Parathyroid adenoma (tissue), 2 donors: ENCODE data around the gene ST6GALNAC4.

Experiments
- H2AFZ ChIP-seq: fragments of 300-600 bp; sonication (generic); one replicate; pipeline ENCODE4 v1.7.0; 2017; ENCODE audit warnings: antibody characterized with exemption, mild to moderate bottlenecking
- H3K27ac ChIP-seq: fragments of 300-600 bp; sonication (generic); one replicate; pipeline ENCODE4 v1.7.0; 2017
- H3K27me3 ChIP-seq: fragments of 300-600 bp; sonication (generic); one replicate; pipeline ENCODE4 v1.7.0; 2017; ENCODE audit warnings: low read length; ENCODE audit not compliant: control insufficient read depth, insufficient read depth
- H3K36me3 ChIP-seq: fragments of 300-600 bp; sonication (generic); one replicate; pipeline ENCODE4 v1.7.0; 2017; ENCODE audit warnings: low read length; ENCODE audit not compliant: control insufficient read depth, insufficient read depth
- H3K4me1 ChIP-seq: fragments of 300-600 bp; sonication (generic); one replicate; pipeline ENCODE4 v1.7.0; 2017; ENCODE audit warnings: control low read depth
- H3K4me2 ChIP-seq: fragments of 300-600 bp; sonication (generic); one replicate; pipeline ENCODE4 v1.7.0; 2017; ENCODE audit warnings: low read length
- H3K4me3 ChIP-seq: fragments of 300-600 bp; sonication (generic); one replicate; pipeline ENCODE4 v1.7.0; 2017; ENCODE audit warnings: low read depth, low read length
- H3K79me2 ChIP-seq: fragments of 300-600 bp; sonication (generic); one replicate; pipeline ENCODE4 v1.7.0; 2017; ENCODE audit warnings: control low read depth
- H3K9ac ChIP-seq: fragments of 300-600 bp; sonication (generic); one replicate; pipeline ENCODE4 v1.7.0; 2017; ENCODE audit warnings: mild to moderate bottlenecking
- H3K9me3 ChIP-seq: fragments of 300-600 bp; sonication (generic); one replicate; pipeline ENCODE4 v1.7.0; 2017; ENCODE audit warnings: low read length; ENCODE audit not compliant: control insufficient read depth
- TF ChIP-seq, protein P1 (sequence below): fragments of 300-600 bp; sonication (generic); IDR thresholded peaks from one replicate; pipeline ENCODE4 v1.7.0; 2017; ENCODE audit warnings: antibody characterized with exemption, mild to moderate bottlenecking
- donor health status: primary hyperparathyroidism.

The ST6GALNAC4 gene

DNA sequence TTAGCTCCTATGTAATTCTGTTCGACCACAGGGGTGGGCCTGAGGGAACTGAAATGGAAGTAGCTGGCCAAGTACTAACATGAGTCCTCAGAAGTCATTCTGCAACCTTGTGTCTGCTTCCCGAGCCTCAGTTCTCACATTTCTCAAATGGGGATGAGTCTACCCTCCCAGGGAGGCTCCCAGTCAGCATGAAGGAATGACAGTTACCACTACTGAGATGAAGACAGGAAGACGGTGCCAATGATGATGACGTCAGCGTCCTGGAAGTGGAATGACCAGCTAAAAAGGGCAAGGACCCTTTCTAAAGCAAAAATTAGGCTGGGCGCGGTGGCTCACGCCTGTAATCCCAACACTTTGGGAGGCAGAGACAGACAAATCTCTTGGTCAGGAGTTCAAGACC, 6.9 kb upstream of the ST6GALNAC4 start:
- Histone ChIP-seq H3K4me3 (no peak overlapping the region), H3K27me3 (no peaks in the 10 kb centered on the region), H2AFZ (no peak overlapping the region), H3K9ac (no peak overlapping the region), H3K4me1 (peaks cover 8% of the 10 kb centered on the region), H3K4me2 (no peak overlapping the region), H3K9me3 (no peaks in the 10 kb centered on the region), H3K27ac (no peak overlapping the region), H3K36me3 (no peaks in the 10 kb centered on the region), H3K79me2 (no peaks in the 10 kb centered on the region)
- TF ChIP-seq, protein P1, sequence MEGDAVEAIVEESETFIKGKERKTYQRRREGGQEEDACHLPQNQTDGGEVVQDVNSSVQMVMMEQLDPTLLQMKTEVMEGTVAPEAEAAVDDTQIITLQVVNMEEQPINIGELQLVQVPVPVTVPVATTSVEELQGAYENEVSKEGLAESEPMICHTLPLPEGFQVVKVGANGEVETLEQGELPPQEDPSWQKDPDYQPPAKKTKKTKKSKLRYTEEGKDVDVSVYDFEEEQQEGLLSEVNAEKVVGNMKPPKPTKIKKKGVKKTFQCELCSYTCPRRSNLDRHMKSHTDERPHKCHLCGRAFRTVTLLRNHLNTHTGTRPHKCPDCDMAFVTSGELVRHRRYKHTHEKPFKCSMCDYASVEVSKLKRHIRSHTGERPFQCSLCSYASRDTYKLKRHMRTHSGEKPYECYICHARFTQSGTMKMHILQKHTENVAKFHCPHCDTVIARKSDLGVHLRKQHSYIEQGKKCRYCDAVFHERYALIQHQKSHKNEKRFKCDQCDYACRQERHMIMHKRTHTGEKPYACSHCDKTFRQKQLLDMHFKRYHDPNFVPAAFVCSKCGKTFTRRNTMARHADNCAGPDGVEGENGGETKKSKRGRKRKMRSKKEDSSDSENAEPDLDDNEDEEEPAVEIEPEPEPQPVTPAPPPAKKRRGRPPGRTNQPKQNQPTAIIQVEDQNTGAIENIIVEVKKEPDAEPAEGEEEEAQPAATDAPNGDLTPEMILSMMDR = no peak

DNA sequence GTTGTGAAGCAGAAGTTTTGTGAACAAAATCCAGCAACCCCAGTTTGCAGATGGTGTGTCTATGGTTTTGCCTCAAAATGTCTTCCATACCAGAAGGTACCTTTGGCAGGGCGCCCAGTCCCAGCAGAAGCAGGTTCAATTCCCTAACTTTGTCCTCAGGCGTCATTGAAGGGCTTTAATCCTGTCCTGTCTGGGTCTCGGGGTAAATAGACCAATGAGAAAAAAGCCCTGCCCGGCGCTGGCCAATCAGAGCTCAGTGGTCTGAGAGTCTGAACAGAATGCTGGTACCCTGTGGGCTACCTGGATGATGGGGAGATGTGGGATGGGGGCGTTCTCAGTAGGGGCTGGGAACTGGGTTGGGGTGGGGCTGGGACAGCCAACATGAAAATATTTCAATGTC, 6.2 kb upstream of the ST6GALNAC4 start:
- Histone ChIP-seq H3K4me1 (peaks cover 9% of the 10 kb centered on the region), H3K9me3 (no peaks in the 10 kb centered on the region), H3K27me3 (no peaks in the 10 kb centered on the region), H3K79me2 (no peaks in the 10 kb centered on the region), H3K4me2 (no peak overlapping the region), H3K9ac (no peak overlapping the region), H3K36me3 (no peaks in the 10 kb centered on the region), H2AFZ (no peak overlapping the region), H3K4me3 (no peak overlapping the region), H3K27ac (no peak overlapping the region)
- TF ChIP-seq, protein P1 = no peak

DNA sequence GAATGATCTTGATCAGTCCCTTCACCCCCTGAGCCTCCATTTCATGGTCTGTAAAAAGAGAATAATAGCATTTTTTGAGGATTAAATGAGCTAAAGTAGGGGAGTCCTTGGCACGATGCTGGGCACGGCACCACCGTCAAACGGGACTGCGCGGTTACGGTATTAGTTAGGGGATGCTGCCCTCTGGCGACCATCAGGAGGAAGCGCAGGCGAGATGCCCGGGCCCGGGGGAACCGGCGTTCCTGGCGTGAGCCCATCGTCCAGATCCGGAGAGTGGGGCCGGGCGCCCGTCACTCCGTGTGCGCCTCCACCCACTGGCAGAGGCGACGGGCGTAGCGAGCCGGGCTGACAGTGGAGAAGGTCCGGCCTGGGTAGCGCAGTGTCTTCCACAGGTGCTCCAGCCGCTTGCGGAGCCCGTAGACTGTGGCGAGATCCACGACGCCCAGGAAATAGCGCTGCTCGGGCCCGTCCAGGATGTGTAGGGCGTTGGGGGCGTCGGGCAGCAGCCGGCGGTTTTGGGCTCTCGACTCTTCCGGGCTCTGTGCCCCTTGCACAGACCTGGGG, 4.8 kb upstream of the ST6GALNAC4 start:
- Histone ChIP-seq H3K36me3 (no peaks in the 10 kb centered on the region), H3K9ac (no peak overlapping the region), H3K9me3 (no peaks in the 10 kb centered on the region), H3K4me3 (no peak overlapping the region), H3K27me3 (no peaks in the 10 kb centered on the region), H3K27ac (no peak overlapping the region), H3K4me2 (peak overlapping the region; percentile 31), H3K4me1 (peaks cover 8% of the 10 kb centered on the region), H2AFZ (no peak overlapping the region), H3K79me2 (no peaks in the 10 kb centered on the region)
- TF ChIP-seq, protein P1 = peak; percentile 83

DNA sequence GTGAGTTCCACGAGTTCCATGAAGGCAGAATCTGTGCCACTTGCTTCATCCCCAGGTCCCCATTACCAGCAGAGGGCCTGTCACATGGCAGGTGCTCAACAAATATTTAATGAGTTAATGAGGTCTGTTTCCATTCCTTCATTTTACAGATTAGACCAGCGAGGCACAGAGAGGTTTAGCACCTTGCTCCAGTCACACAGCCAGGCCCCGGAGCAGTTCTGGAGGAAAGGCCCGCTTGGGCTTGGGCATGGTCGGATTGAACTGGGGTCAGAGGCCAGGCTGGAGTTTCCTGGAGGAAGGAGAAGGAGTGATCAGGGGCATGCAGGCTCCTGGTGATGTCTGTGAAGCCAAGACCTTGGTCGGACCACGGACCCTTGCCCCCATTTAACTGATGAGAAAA, 4.0 kb upstream of the ST6GALNAC4 start:
- TF ChIP-seq, protein P1 = no peak
- no peaks in the 10 kb centered on the region for H3K36me3 ChIP-seq
- H3K4me1 ChIP-seq = peaks cover 8% of the 10 kb centered on the region
- H3K79me2 ChIP-seq = no peaks in the 10 kb centered on the region
- H2AFZ ChIP-seq = no peak overlapping the region
- H3K27ac ChIP-seq = no peak overlapping the region
- H3K9ac ChIP-seq = no peak overlapping the region
- no peak overlapping the region for H3K4me3 ChIP-seq
- no peaks in the 10 kb centered on the region for H3K9me3 ChIP-seq
- H3K4me2 ChIP-seq = no peak overlapping the region
- H3K27me3 ChIP-seq = no peaks in the 10 kb centered on the region

DNA sequence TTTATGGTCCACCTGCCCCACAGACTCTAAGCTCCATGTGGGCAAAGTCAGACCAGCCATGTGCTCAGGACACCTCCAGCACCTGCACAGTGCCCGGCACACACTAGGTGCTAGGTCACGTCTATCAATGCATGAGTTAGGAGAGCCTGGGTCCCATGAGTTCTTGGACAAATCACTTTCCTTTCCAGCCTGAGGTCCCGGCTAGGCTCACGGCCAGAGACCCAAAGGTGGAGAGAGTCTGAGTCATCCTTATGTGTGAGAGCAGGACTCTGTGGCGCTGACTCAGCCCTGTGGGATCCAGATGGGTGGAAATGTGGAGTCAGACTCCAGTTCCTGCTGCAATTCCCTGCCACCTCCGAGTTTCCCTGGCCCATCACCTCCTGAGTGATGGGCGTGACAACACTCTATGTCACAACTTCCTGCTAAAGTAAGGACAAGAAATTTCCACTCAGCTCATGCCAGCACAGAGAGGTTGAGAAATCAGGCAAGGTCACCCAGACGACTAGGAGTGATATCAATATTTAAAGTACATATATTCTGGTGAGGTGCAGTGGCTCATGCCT, 2.5 kb upstream of the ST6GALNAC4 start:
- Histone ChIP-seq H3K36me3 (no peaks in the 10 kb centered on the region), H3K27ac (no peak overlapping the region), H3K4me2 (no peak overlapping the region), H3K4me1 (peaks cover 8% of the 10 kb centered on the region), H3K79me2 (no peaks in the 10 kb centered on the region), H3K27me3 (no peaks in the 10 kb centered on the region), H3K4me3 (no peak overlapping the region), H3K9ac (no peak overlapping the region), H3K9me3 (no peaks in the 10 kb centered on the region), H2AFZ (no peak overlapping the region)
- TF ChIP-seq, protein P1 = no peak
